ENCODE results near the gene RBM10. TPM values are rescaled to one million over a fixed set of nuclear protein-coding genes. Genes with fewer than 3 reads are reported as not detected.
A peak's percentile ranks its signal among the peaks of the same experiment; 100 is the strongest.

RBM10 gene
- total and polyA plus RNA-seq, 9 of the 15 experiments (the other 6 are each of a cell fraction or from before 2014, with no cell fraction given) = 1.1 to 61.7 (median 31.5) TPM

DNA sequence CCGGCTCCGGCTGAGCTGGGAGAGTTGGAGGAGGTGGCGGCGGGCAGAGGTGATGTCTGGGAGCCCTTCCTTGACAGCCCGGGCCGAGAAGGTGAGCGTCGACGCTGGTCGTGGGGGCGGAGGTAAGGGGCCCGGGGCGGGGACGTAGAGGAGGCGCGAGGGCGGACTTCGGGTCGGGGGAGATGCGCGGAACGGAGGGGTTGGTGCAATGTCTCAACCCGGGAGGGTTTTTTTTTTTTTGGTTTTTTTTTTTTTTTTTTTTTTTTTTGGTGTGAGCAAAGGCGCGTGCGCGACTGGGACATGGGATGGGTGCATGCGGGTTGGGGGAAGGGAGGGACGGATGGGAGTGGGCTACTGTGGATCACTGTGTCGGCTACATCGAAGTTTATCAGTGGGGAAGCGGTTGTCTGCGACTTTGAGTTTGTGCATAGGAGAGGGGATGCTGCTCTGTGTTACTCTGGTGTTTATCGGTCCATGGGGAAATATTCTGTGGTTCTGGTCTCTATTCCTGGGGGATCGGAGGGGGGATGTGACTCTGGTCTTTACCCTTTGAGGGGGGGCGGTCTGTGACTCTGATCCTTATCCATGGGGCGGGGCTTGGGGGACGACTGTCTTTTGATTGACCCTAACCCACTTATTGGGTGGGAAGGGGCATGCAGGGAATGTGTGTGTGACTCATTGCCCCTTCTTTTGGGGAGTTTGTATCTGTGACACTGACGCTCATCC is 537 bp downstream of the RBM10 start (continued):
- TF ChIP-seq NEUROD1 (IDR thresholded peaks at IDR 0.05; ENCODE audit: borderline replicate concordance, low read depth, low read length, partially characterized antibody) = peak; percentile 0
- TF ChIP-seq EZH2 (IDR thresholded peaks at IDR 0.05; ENCODE audit: borderline replicate concordance, low read depth, low read length) = no peak
- 0 out of 2 replicates have a peak, but pooled peaks have one; percentile 8 for TF ChIP-seq RBFOX2 (IDR thresholded peaks at IDR 0.05; ENCODE audit: low read depth, low read length)
- TF ChIP-seq, protein P1, sequence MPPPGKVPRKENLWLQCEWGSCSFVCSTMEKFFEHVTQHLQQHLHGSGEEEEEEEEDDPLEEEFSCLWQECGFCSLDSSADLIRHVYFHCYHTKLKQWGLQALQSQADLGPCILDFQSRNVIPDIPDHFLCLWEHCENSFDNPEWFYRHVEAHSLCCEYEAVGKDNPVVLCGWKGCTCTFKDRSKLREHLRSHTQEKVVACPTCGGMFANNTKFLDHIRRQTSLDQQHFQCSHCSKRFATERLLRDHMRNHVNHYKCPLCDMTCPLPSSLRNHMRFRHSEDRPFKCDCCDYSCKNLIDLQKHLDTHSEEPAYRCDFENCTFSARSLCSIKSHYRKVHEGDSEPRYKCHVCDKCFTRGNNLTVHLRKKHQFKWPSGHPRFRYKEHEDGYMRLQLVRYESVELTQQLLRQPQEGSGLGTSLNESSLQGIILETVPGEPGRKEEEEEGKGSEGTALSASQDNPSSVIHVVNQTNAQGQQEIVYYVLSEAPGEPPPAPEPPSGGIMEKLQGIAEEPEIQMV (tag; conservative IDR thresholded peaks at IDR 0.05; ENCODE audit: low read depth) = no peak
- TF ChIP-seq EHMT2 (IDR thresholded peaks at IDR 0.05) = no peak
- TF ChIP-seq MTA3 (IDR thresholded peaks at IDR 0.05; ENCODE audit: borderline replicate concordance) = no peak
- TF ChIP-seq ZNF253 (CRISPR knock-in tag; conservative IDR thresholded peaks at IDR 0.05) = no peak
- no peak for TF ChIP-seq THRAP3 (IDR thresholded peaks at IDR 0.05; ENCODE audit: borderline replicate concordance)
- no peak for TF ChIP-seq CBX2 (IDR thresholded peaks at IDR 0.05; ENCODE audit: insufficient read depth, low read length, poor library complexity, severe bottlenecking)
- no peak for TF ChIP-seq NCOR1 (IDR thresholded peaks at IDR 0.05)
- TF ChIP-seq CCNT2 (IDR thresholded peaks at IDR 0.05; ENCODE audit: borderline replicate concordance, extremely low read depth, insufficient read length, low read depth, low read length) = no peak
- TF ChIP-seq MAZ (CRISPR knock-in tag; conservative IDR thresholded peaks at IDR 0.05 in 1 of 2, IDR thresholded peaks at IDR 0.05 in 1 of 2) = no peak
- peak; percentile 36 for TF ChIP-seq PHF20 (IDR thresholded peaks at IDR 0.05; ENCODE audit: partially characterized antibody)
- no peak for TF ChIP-seq ZNF41 (CRISPR knock-in tag; conservative IDR thresholded peaks at IDR 0.05)
- no peak for TF ChIP-seq TEAD2 (tag; IDR thresholded peaks at IDR 0.05)
- no peak for TF ChIP-seq KLF16 (IDR thresholded peaks at IDR 0.05)
- no peak for TF ChIP-seq ZFP36 (IDR thresholded peaks at IDR 0.05; ENCODE audit: low read depth, low read length, partially characterized antibody)
- no peak for TF ChIP-seq MEF2D (tag; conservative IDR thresholded peaks at IDR 0.05; ENCODE audit: low read depth)
- TF ChIP-seq IRF2 (CRISPR knock-in tag; IDR thresholded peaks at IDR 0.05) = no peak
- TF ChIP-seq RFX5 (IDR thresholded peaks at IDR 0.05; ENCODE audit: low read depth, low read length) = no peak
- TF ChIP-seq TEAD1 (CRISPR knock-in tag; IDR thresholded peaks at IDR 0.05) = no peak
- TF ChIP-seq ZFPM2 (CRISPR knock-in tag; IDR thresholded peaks at IDR 0.05) = no peak
- no peak for TF ChIP-seq ILF3 (IDR thresholded peaks at IDR 0.05; ENCODE audit: borderline replicate concordance)
- TF ChIP-seq FUS (optimal IDR thresholded peaks at IDR 0.05; ENCODE audit: low read depth, low read length) = no peak
- no peak for TF ChIP-seq DDX20 (tag; IDR thresholded peaks at IDR 0.05; ENCODE audit: low read depth)
- no peak for TF ChIP-seq NR2C2 (CRISPR knock-in tag; IDR thresholded peaks at IDR 0.05)
- TF ChIP-seq NR2C2 (tag; IDR thresholded peaks at IDR 0.05) = no peak
- no peak for TF ChIP-seq YBX1 (IDR thresholded peaks at IDR 0.05)
- TF ChIP-seq ZKSCAN8 (CRISPR knock-in tag; IDR thresholded peaks at IDR 0.05) = no peak
- no peak for TF ChIP-seq MBD2 (IDR thresholded peaks at IDR 0.05; ENCODE audit: borderline replicate concordance, low read depth)
